Cardiac septum (tissue), 1 donor: ENCODE measurements around the gene TBC1D1. TPM values are rescaled to one million over a fixed set of nuclear protein-coding genes. Genes with fewer than 3 reads are reported as not detected.

Experiments
- DNase-seq: peaks from one replicate; pipeline ENCODE4 v3.0.0-alpha.2; 2020; ENCODE audit warnings: low spot score
- intact Hi-C: fragments of 100-400 bp; cut with DNase I; formaldehyde crosslinking; loops from one replicate; pipeline ENCODE4 v1.14.0; 2022
- total RNA-seq: library from RNA; stranded (reverse); fragmentation: NEBNext Ultra II Directional; extraction: Animal tissue kit (Norgen Biotek cat#: 25700); gene quantifications from one replicate; pipeline ENCODE4 v1.2.1, GENCODE V29; 2021
- donor health status: DM: no; HTN: no; CAD: no.

The TBC1D1 gene
- total RNA-seq, 1 donor from 2014 or later, result 128 TPM

- DNase-seq, result no peak
- intact Hi-C loops, result no loop called here
Measured at GRCh38 chr4:37885496-37885895, 5.4 kb upstream of the TBC1D1 start.

- intact Hi-C loops, result loop anchor here (1.0 to 10.0 kb wide), 5 partner anchors 19 to 215 kb away; no protein-coding TSS in a partner anchor
- peak; percentile 91 for DNase-seq
Measured at GRCh38 chr4:37889849-37890800, 759 bp upstream of the TBC1D1 start.

- DNase-seq, result peak; percentile 79
- intact Hi-C loops, result loop anchor here (2.0 to 10.0 kb wide), 4 partner anchors 17 to 217 kb away; no protein-coding TSS in a partner anchor
Measured at GRCh38 chr4:37891260-37892159, 626 bp downstream of the TBC1D1 start.

GRCh38 chr4:37892641-37893040, 1.8 kb downstream of the TBC1D1 start:
- no peak for DNase-seq
- intact Hi-C loops, result loop anchor here (5.0 to 10.0 kb wide), 2 partner anchors 145 to 218 kb away; no protein-coding TSS in a partner anchor

GRCh38 chr4:37893164-37893563, 2.3 kb downstream of the TBC1D1 start:
- intact Hi-C loops, result loop anchor here (5.0 to 10.0 kb wide), 2 partner anchors 144 to 218 kb away; no protein-coding TSS in a partner anchor
- no peak for DNase-seq

- intact Hi-C loops, result loop anchor here (10.0 kb wide), 1 partner anchor 220 kb away; no protein-coding TSS in a partner anchor
- DNase-seq, result no peak
Measured at GRCh38 chr4:37895271-37895670, 4.4 kb downstream of the TBC1D1 start.

- DNase-seq, result no peak
- intact Hi-C loops, result loop anchor here (10.0 kb wide), 1 partner anchor 222 kb away; no protein-coding TSS in a partner anchor
Measured at GRCh38 chr4:37896206-37896860, 5.4 kb downstream of the TBC1D1 start.

- DNase-seq, result no peak
- intact Hi-C loops, result no loop called here
Measured at GRCh38 chr4:37902212-37902611, 11.3 kb downstream of the TBC1D1 start.

GRCh38 chr4:37902738-37903693, 12.1 kb downstream of the TBC1D1 start:
- intact Hi-C loops, result no loop called here
- no peak for DNase-seq

- intact Hi-C loops, result no loop called here
- DNase-seq, result no peak
Measured at GRCh38 chr4:37903901-37904300, 13.0 kb downstream of the TBC1D1 start.

GRCh38 chr4:37904824-37905223, 13.9 kb downstream of the TBC1D1 start:
- DNase-seq, result no peak
- intact Hi-C loops, result loop anchor here (5.0 kb wide), 1 partner anchor 67 kb away; no protein-coding TSS in a partner anchor

- intact Hi-C loops, result loop anchor here (5.0 kb wide), 1 partner anchor 67 kb away; no protein-coding TSS in a partner anchor
- no peak for DNase-seq
Measured at GRCh38 chr4:37905533-37906169, 14.8 kb downstream of the TBC1D1 start.

- intact Hi-C loops, result loop anchor here (2.0 to 5.0 kb wide), 2 partner anchors 18 to 64 kb away; partner anchors contain the start of gene TBC1D1
- DNase-seq, result no peak
Measured at GRCh38 chr4:37908488-37909331, 17.8 kb downstream of the TBC1D1 start.

GRCh38 chr4:37909332-37910090, 18.6 kb downstream of the TBC1D1 start:
- intact Hi-C loops, result loop anchor here (2.0 to 5.0 kb wide), 2 partner anchors 19 to 63 kb away; partner anchors contain the start of gene TBC1D1
- DNase-seq, result no peak

GRCh38 chr4:37910091-37910486, 19.2 kb downstream of the TBC1D1 start:
- intact Hi-C loops, result no loop called here

GRCh38 chr4:37914539-37914938, 23.7 kb downstream of the TBC1D1 start:
- intact Hi-C loops, result loop anchor here (2.0 kb wide), 1 partner anchor 20 kb away; no protein-coding TSS in a partner anchor

More at GRCh38 chr4:37910091-37910486, 19.2 kb downstream of the TBC1D1 start:
- DNase-seq, result no peak

More at GRCh38 chr4:37914539-37914938, 23.7 kb downstream of the TBC1D1 start:
- DNase-seq, result no peak
